ENCODE measurements around the gene FBXL22.

FBXL22 gene

DNA sequence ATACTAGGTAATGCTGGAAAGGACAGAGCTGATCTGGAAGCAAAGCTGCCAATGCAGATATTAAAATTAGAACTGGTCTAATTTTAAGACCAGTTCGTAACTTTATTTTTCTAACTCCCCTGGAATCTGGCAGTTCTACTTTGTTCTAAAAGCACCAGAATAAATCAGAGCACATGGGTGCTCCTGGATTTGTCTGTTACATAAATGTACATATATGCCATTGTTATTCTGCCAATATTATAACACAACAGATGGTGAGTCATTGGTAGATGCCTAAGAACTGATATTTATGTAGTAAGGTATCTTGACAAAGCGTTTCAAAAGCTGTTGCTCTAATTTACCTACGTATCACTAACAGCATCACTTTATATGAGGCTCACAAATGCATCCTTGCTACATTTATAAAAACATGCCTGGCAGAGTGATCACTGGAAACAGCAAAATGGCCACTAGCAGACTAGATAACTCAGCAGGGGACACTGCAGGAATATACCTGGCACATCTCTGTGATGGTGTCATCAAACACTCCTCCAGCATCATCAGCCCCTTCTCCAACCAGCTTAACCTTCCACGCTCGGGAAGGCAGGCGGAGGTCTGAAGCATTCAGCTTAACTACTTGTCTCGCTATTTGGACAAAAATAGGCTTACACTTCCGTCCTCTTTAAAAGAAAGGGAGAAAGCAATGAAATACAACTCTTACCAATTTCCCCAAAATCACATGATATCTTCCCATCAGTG, 26.2 kb downstream of the FBXL22 start:
- no peak overlapping the region for H3K4me3 ChIP-seq (replicated peaks; ENCODE audit: insufficient read depth, low read length)
- TF ChIP-seq, protein P1, sequence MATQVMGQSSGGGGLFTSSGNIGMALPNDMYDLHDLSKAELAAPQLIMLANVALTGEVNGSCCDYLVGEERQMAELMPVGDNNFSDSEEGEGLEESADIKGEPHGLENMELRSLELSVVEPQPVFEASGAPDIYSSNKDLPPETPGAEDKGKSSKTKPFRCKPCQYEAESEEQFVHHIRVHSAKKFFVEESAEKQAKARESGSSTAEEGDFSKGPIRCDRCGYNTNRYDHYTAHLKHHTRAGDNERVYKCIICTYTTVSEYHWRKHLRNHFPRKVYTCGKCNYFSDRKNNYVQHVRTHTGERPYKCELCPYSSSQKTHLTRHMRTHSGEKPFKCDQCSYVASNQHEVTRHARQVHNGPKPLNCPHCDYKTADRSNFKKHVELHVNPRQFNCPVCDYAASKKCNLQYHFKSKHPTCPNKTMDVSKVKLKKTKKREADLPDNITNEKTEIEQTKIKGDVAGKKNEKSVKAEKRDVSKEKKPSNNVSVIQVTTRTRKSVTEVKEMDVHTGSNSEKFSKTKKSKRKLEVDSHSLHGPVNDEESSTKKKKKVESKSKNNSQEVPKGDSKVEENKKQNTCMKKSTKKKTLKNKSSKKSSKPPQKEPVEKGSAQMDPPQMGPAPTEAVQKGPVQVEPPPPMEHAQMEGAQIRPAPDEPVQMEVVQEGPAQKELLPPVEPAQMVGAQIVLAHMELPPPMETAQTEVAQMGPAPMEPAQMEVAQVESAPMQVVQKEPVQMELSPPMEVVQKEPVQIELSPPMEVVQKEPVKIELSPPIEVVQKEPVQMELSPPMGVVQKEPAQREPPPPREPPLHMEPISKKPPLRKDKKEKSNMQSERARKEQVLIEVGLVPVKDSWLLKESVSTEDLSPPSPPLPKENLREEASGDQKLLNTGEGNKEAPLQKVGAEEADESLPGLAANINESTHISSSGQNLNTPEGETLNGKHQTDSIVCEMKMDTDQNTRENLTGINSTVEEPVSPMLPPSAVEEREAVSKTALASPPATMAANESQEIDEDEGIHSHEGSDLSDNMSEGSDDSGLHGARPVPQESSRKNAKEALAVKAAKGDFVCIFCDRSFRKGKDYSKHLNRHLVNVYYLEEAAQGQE (IDR thresholded peaks at IDR 0.05; ENCODE audit: insufficient replicate concordance, low read depth): no peak
- TF ChIP-seq CTCF (IDR thresholded peaks at IDR 0.05; ENCODE audit: insufficient read depth, low read length) (no peak), GABPA (IDR thresholded peaks at IDR 0.05; ENCODE audit: low read depth) (no peak), SPI1 (IDR thresholded peaks at IDR 0.05; ENCODE audit: borderline replicate concordance, low read depth) (no peak), POLR2AphosphoS5 (IDR thresholded peaks at IDR 0.05; ENCODE audit: low read depth) (no peak)
- no peak for DNase-seq (ENCODE audit: low read depth in 1 of 2, low spot score in 1 of 2)

GRCh38 chr15:63626955-63627354, 29.8 kb downstream of the FBXL22 start:
- no peak for DNase-seq (ENCODE audit: low read depth in 1 of 2, low spot score in 1 of 2)
- TF ChIP-seq CTCF (IDR thresholded peaks at IDR 0.05; ENCODE audit: insufficient read depth, low read length): no peak
- no peak for TF ChIP-seq POLR2AphosphoS5 (IDR thresholded peaks at IDR 0.05; ENCODE audit: low read depth)
- TF ChIP-seq SPI1 (IDR thresholded peaks at IDR 0.05; ENCODE audit: borderline replicate concordance, low read depth): no peak
- TF ChIP-seq GABPA (IDR thresholded peaks at IDR 0.05; ENCODE audit: low read depth): no peak
- TF ChIP-seq, protein P1 (IDR thresholded peaks at IDR 0.05; ENCODE audit: insufficient replicate concordance, low read depth): no peak
- no peak overlapping the region for H3K27ac ChIP-seq (replicated peaks)
- H3K27me3 ChIP-seq (ENCODE audit: insufficient read depth, poor library complexity, severe bottlenecking): no peaks in the 10 kb centered on the region
- no peak overlapping the region for H3K4me3 ChIP-seq (replicated peaks; ENCODE audit: insufficient read depth, low read length)

More for the DNA sequence above, 26.2 kb downstream of the FBXL22 start:
- H3K27me3 ChIP-seq (ENCODE audit: insufficient read depth, poor library complexity, severe bottlenecking): no peaks in the 10 kb centered on the region
- no peak overlapping the region for H3K27ac ChIP-seq (replicated peaks)

GRCh38 chr15:63628123-63628822, 31.1 kb downstream of the FBXL22 start:
- no peak overlapping the region for H3K27ac ChIP-seq (replicated peaks)
- no peaks in the 10 kb centered on the region for H3K27me3 ChIP-seq (ENCODE audit: insufficient read depth, poor library complexity, severe bottlenecking)
- no peak overlapping the region for H3K4me3 ChIP-seq (replicated peaks; ENCODE audit: insufficient read depth, low read length)
- no peak for DNase-seq (ENCODE audit: low read depth in 1 of 2, low spot score in 1 of 2)
- no peak for TF ChIP-seq SPI1 (IDR thresholded peaks at IDR 0.05; ENCODE audit: borderline replicate concordance, low read depth)
- TF ChIP-seq, protein P1 (IDR thresholded peaks at IDR 0.05; ENCODE audit: insufficient replicate concordance, low read depth): no peak
- no peak for TF ChIP-seq POLR2AphosphoS5 (IDR thresholded peaks at IDR 0.05; ENCODE audit: low read depth)
- no peak for TF ChIP-seq GABPA (IDR thresholded peaks at IDR 0.05; ENCODE audit: low read depth)
- no peak for TF ChIP-seq CTCF (IDR thresholded peaks at IDR 0.05; ENCODE audit: insufficient read depth, low read length)
